GM12874 (cell line): ENCODE data around the gene DOLK.

Experiments
- TF ChIP-seq, protein P1 (sequence below): IDR thresholded peaks from 2 replicates; pipeline ENCODE4 v1.5.1; 2011; ENCODE audit warnings: low read depth, mild to moderate bottlenecking, control low read depth, low read length, moderate library complexity; ENCODE audit not compliant: insufficient read depth

DOLK gene

DNA sequence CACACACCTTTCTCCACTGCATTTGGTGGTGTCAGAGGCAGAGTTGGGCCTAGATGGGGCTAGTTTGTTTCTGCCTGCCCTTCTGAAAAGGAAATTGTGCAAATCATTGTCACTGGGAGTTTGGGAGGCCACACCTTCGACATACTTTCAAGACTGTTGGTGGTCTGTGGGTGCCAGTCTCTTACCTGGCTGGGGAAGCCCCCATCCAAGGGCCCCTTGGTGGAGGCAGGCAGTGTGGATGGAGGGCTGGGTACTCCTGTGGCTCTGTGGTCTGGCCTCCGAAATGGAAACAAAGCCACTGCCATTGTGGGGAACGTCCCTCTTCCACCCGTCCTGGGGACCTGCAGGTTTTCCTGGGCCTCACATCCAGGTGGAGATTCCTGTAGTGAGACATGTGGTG, 37.5 kb downstream of the DOLK start:
- TF ChIP-seq, protein P1, sequence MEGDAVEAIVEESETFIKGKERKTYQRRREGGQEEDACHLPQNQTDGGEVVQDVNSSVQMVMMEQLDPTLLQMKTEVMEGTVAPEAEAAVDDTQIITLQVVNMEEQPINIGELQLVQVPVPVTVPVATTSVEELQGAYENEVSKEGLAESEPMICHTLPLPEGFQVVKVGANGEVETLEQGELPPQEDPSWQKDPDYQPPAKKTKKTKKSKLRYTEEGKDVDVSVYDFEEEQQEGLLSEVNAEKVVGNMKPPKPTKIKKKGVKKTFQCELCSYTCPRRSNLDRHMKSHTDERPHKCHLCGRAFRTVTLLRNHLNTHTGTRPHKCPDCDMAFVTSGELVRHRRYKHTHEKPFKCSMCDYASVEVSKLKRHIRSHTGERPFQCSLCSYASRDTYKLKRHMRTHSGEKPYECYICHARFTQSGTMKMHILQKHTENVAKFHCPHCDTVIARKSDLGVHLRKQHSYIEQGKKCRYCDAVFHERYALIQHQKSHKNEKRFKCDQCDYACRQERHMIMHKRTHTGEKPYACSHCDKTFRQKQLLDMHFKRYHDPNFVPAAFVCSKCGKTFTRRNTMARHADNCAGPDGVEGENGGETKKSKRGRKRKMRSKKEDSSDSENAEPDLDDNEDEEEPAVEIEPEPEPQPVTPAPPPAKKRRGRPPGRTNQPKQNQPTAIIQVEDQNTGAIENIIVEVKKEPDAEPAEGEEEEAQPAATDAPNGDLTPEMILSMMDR = no peak

DNA sequence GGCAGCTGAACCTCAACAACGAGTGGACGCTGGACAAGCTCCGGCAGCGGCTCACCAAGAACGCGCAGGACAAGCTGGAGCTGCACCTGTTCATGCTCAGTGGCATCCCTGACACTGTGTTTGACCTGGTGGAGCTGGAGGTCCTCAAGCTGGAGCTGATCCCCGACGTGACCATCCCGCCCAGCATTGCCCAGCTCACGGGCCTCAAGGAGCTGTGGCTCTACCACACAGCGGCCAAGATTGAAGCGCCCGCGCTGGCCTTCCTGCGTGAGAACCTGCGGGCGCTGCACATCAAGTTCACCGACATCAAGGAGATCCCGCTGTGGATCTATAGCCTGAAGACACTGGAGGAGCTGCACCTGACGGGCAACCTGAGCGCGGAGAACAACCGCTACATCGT, 39.0 kb downstream of the DOLK start:
- TF ChIP-seq, protein P1 = no peak

DNA sequence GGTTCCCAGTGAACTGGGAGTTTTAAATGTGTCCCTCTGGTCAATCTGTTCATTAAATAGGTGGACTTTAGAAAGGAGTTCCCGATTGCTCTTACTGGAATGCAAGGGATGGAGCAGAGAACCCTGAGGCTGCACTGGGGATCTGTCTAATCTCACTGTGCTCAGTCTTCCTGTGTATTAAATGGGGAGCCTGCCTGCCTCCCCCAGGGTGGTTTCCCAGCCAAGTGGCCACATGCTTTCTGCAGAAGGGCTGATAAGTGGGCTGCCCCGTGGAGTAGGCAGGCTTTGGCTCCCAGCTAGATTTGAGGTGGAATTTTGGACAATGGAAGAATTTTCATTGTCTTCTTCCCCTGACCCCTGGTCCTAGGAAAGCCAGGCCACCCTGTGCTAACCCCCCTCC, 40.7 kb downstream of the DOLK start:
- TF ChIP-seq, protein P1 = no peak

DNA sequence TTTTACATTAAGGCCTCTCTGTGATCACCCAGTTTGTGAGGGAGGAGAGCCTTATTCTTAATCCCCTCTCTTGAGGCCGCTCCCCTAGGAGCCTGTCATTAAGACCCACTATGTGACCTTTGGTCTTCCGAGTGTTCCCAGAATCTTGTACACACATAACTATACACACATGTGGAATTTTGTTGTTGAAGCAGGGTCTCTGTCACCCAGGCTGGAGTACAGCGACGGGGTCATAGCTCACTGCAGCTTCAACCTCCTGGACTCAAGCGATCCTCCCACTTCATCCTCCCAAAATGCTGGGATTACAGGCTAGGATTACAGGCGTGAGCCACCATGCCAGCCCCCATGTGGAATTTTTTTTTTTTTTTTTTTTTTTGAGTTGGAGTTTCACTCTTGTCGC, 41.4 kb downstream of the DOLK start:
- TF ChIP-seq, protein P1 = no peak

DNA sequence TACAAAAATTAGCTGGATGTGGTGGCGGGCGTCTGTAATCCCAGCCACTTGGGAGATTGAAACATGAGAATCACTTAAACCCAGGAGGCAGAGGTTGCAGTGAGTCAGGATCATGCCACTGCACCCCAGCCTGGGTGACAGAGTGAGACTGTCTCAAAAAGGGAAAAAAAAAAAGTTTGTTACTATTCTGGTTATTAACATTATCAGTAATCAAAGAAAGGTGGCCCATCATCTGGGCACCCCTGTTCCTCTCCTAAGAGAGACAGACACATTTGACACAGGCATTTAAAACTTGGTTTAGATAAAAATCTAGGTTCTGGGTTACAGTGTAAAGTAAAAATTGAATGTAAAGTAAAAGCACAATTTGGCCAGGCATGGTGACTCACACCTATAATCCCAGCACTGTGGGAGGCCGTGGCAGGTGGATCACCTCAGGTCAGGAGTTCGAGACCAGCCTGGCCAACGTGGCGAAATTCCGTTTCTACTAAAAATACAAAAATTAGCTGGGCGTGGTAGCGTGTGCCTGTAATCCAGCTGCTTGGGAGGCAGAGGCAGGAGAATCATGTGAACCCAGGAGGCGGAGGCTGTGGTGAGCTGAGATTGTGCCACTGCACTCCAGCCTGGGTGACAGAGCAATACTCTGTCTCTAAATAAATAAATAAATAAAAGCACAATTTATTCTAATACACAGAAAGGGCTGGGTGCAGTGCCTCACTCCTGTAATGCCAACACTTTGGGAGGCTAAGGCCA, 43.4 kb downstream of the DOLK start:
- TF ChIP-seq, protein P1 = no peak

DNA sequence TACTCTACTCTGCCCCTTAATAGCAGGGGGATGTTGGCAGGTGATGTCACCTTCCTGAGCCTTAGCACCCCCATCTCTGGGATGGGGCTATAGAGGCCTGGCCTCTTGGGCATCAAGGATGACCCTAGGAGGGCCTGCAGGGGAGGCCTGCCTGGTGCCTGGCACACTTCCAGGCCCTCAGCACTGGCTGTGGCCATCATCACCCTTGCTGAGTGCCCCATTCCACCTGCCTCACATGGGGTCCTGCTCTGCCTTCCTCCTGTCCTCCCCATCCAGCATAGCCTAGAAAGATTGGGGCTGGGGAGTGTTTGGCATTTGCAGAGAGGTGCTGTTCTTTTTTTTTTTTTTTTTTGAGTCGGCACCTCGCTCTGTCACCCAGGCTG, 44.3 kb downstream of the DOLK start:
- TF ChIP-seq, protein P1 = no peak

DNA sequence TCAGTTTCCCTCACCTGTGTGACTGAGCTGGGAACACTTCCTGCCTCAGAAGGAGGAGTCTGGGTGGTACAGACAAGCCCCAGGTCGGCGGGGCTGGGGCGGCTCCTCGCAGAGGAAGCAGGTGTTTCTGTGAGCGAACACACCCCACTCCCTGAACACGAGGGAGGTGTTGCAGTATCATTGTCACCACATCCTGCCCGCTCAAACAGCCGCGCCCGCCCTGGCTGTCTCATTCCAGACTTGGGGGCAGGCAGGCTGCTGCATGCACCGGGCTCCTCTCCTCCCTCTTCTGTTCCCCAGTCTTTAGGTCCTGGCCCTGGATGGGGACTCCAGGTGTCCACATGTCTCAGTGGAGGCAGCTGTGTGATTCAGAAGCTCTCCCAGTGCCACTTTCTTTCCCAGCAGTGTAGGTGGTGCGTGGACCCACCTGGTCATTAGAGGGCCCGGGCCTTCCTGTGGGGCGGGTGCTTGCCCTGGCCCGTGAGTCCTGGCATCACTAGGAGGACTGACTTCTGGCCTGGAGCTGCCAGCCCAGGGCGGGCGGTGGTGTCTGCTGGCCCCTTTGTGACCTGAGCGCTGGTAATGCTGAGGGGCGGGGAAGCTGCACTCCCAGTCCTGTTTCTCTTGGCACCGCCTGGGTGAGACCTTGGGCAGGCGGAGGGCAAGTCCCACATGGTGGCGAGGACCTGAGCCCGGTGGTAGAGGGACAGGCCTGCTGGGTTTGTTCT, 44.9 kb downstream of the DOLK start:
- TF ChIP-seq, protein P1 = no peak
